CD14-positive monocyte (primary cell): Measurements from ENCODE around the gene TTYH3. TPM values are rescaled to one million over a fixed set of nuclear protein-coding genes. Genes with fewer than 3 reads are reported as not detected.
"Not testable (repeated sequence)": the region's sequence is repeated elsewhere in the genome, so short reads cannot be mapped to it uniquely, and the experiment has no call there.

ENCODE experiments used
- DNase-seq, 3 donors: peaks; one replicate each; pipeline ENCODE4 v3.0.0-alpha.2; 2011 to 2022
- H2AFZ ChIP-seq: 2 replicates; pipeline ENCODE4 v1.6.0; 2012; ENCODE audit warnings: mild to moderate bottlenecking, low read depth, low read length, inconsistent platforms; ENCODE audit not compliant: insufficient read depth, poor library complexity, severe bottlenecking
- H3K27ac ChIP-seq, 2 donors: 1 replicate in 1 of 2; 2 replicates in 1 of 2; pipeline ENCODE4 v1.5.1; 2012 to 2013; ENCODE audit warnings: low read length in 2 of 2, control low read depth in 1 of 2, inconsistent platforms in 1 of 2, low read depth in 1 of 2, mild to moderate bottlenecking in 1 of 2
- H3K27me3 ChIP-seq, 2 donors: one replicate each; pipeline versions ENCODE4 v1.6.0 to v1.6.1; 2011 to 2013; ENCODE audit warnings: low read length in 2 of 2; ENCODE audit not compliant: control insufficient read depth in 2 of 2, insufficient read depth in 2 of 2
- H3K36me3 ChIP-seq, 2 donors: replicated peaks in 1 of 2; 1 replicate in 1 of 2; 2 replicates in 1 of 2; pipeline versions ENCODE4 v1.5.1 to v1.6.1; 2012 to 2013; ENCODE audit warnings: low read length in 2 of 2, control low read depth in 1 of 2, inconsistent platforms in 1 of 2, mild to moderate bottlenecking in 1 of 2; ENCODE audit not compliant: insufficient read depth in 2 of 2, control insufficient read depth in 1 of 2
- H3K4me1 ChIP-seq, 2 donors: 1 replicate in 1 of 2; 2 replicates in 1 of 2; pipeline versions ENCODE4 v1.5.1 to v1.6.1; 2012 to 2013; ENCODE audit warnings: low read length in 2 of 2, control low read depth in 1 of 2, inconsistent platforms in 1 of 2, mild to moderate bottlenecking in 1 of 2, moderate library complexity in 1 of 2; ENCODE audit not compliant: insufficient read depth in 2 of 2, control insufficient read depth in 1 of 2
- H3K4me2 ChIP-seq: replicated peaks from 2 replicates; pipeline ENCODE3; 2012; ENCODE audit warnings: low read length, moderate library complexity, mild to moderate bottlenecking; ENCODE audit not compliant: poor library complexity, severe bottlenecking; ENCODE audit errors: extremely low read depth
- H3K4me3 ChIP-seq, 3 experiments: fragments of 200-600 bp in 1 of 3; sonication (generic) in 1 of 3; replicated peaks in 1 of 3; 1 replicate in 2 of 3; 2 replicates in 1 of 3; pipeline ENCODE4 v1.5.1; 2011 to 2013; ENCODE audit warnings: low read length in 3 of 3, mild to moderate bottlenecking in 3 of 3, control low read depth in 2 of 3, low read depth in 2 of 3, inconsistent platforms in 1 of 3, moderate library complexity in 1 of 3
- H3K79me2 ChIP-seq: 2 replicates; pipeline ENCODE4 v1.6.0; 2012; ENCODE audit warnings: mild to moderate bottlenecking, control low read depth, inconsistent platforms, low read length, moderate library complexity; ENCODE audit not compliant: insufficient read depth
- H3K9ac ChIP-seq: 2 replicates; pipeline ENCODE4 v1.6.0; 2017; ENCODE audit warnings: low read length, mild to moderate bottlenecking; ENCODE audit not compliant: insufficient read depth, poor library complexity, severe bottlenecking
- H3K9me3 ChIP-seq, 2 donors: replicated peaks in 1 of 2; 1 replicate in 1 of 2; 2 replicates in 1 of 2; pipeline versions ENCODE4 v1.5.1 to v1.6.1; 2012 to 2013; ENCODE audit warnings: low read length in 2 of 2, control low read depth in 1 of 2; ENCODE audit not compliant: control insufficient read depth in 1 of 2, insufficient read depth in 1 of 2
- H4K20me1 ChIP-seq: 2 replicates; pipeline ENCODE4 v1.6.0; 2012; ENCODE audit warnings: mild to moderate bottlenecking, low read length, control low read depth, moderate library complexity; ENCODE audit not compliant: insufficient read depth
- H3K27ac Mint-ChIP-seq, 7 donors: one replicate each; pipeline ENCODE4 v1.8.0; 2020; ENCODE audit warnings: mild to moderate bottlenecking in 7 of 7, mixed read lengths in 7 of 7, moderate library complexity in 6 of 7, inconsistent platforms in 2 of 7
- H3K27me3 Mint-ChIP-seq, 3 donors: one replicate each; pipeline ENCODE4 v1.8.0; 2021 to 2022; ENCODE audit warnings: low read depth in 3 of 3, mild to moderate bottlenecking in 3 of 3, mixed read lengths in 3 of 3, moderate library complexity in 3 of 3, inconsistent platforms in 1 of 3
- H3K36me3 Mint-ChIP-seq, 2 donors: one replicate each; pipeline ENCODE4 v1.8.0; 2020; ENCODE audit warnings: mixed read lengths in 2 of 2, inconsistent platforms in 1 of 2, mild to moderate bottlenecking in 1 of 2
- H3K4me1 Mint-ChIP-seq: one replicate; pipeline ENCODE4 v1.8.0; 2020; ENCODE audit warnings: mild to moderate bottlenecking, mixed read lengths
- H3K4me3 Mint-ChIP-seq, 2 donors: one replicate each; pipeline ENCODE4 v1.8.0; 2020; ENCODE audit warnings: mild to moderate bottlenecking in 2 of 2, mixed read lengths in 2 of 2, moderate library complexity in 1 of 2
- H3K9me3 Mint-ChIP-seq, 7 donors: one replicate each; pipeline ENCODE4 v1.8.0; 2020 to 2022; ENCODE audit warnings: mixed read lengths in 7 of 7, mild to moderate bottlenecking in 6 of 7, moderate library complexity in 6 of 7, inconsistent platforms in 2 of 7
- WGBS: methylation state at CpG from one replicate; pipeline ENCODE4 v1.1.5; 2013; ENCODE audit warnings: missing lambda C conversion rate; ENCODE audit not compliant: insufficient coverage; 5-methylcytosine and 5-hydroxymethylcytosine counted together
- intact Hi-C, 2 donors: fragments of 100-400 bp; cut with micrococcal nuclease; formaldehyde crosslinking; loops; one replicate each; pipeline versions ENCODE4 v1.15.0 to v1.15.1; 2023
- polyA plus RNA-seq, 3 donors: library from polyadenylated mRNA; depleted of rRNA in 1 of 3; unstranded in 2 of 3; stranded (reverse) in 1 of 3; fragments of 300-500 nt in 2 of 3; fragments of >200 nt in 1 of 3; fragmentation: Illumina TruSeq in 2 of 3; gene quantifications; 1 replicate in 2 of 3; 2 replicates in 1 of 3; pipeline ENCODE4 v1.2.3, GENCODE V29; 2012 to 2021
- TF ChIP-seq, protein P1 (sequence below): fragments of 200-600 bp; IDR thresholded peaks from one replicate; pipeline ENCODE4 v1.8.0; 2022; ENCODE audit warnings: antibody characterized with exemption, mild to moderate bottlenecking

Gene TTYH3
- polyA plus RNA-seq, 3 donors: 13.4 to 73.5 (median 17.4) TPM

DNA sequence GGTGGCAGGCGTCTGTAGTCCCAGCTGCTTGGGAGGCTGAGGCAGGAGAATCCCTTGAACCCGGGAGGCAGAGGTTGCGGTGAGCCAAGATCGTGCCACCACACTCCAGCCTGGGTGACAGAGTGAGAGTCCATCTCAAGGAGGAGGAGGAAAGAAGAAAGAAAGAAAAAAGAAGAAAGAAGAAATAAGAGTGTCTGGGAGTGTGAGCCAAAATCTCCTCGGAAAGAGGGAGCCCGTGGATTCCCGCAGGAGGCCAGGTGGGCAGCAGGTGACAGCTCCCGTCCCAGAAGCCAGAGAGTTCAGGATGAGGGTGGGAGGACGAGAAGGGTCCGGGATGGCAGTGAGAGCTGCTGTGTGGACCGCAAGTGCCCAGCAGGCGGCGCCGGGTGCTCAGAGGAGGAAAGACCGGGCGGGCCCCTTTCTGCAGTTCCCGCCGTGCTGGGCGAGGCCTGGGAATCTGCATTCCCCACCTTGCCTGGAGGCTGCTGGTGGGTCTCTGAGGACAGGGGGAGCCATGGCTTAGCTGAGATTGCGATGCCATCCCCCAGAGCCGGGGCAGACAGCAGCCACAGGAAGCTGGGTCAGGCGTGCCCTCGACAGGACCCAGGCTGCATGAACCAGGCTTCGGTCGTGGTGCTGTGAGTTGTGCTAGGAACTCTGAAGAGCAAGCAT is 39.1 kb downstream of the TTYH3 start:
- H3K4me2 ChIP-seq: no peak overlapping the region
- peak overlapping the region in 1 of 2 donors; percentile 1 for H3K4me3 Mint-ChIP-seq
- WGBS: 15% methylated on average over 18 of the region's 25 CpGs

DNA sequence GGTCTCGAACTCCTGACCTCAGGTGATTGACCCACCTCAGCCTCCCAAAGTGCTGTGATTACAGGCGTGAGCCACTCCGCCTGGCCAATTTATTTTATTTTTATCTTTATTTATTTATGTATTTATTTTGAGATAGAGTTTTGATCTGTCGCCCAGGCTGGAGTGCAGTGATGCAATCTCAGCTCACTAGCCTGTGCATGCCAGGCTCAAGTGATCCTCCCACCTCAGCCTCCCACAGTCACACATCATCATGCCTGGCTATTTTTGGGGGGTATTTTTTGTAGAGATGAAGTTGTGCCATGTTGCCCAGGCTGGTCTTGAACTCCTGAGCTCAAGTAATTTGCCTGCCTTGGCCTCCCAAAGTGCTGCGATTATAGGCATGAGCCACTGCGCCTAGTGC is 41.4 kb downstream of the TTYH3 start:
- H3K27me3 Mint-ChIP-seq: peaks cover 15 to 29% (median 17%) of the 10 kb centered on the region in 3 donors
- no CpG with 5 or more reads among the region's 6 CpGs for WGBS
- H3K4me2 ChIP-seq, H3K36me3 Mint-ChIP-seq, H3K9ac ChIP-seq, H3K27ac ChIP-seq, H3K79me2 ChIP-seq, H3K4me1 Mint-ChIP-seq, H3K36me3 ChIP-seq, H3K4me1 ChIP-seq, H4K20me1 ChIP-seq, H3K4me3 ChIP-seq, DNase-seq, H3K4me3 Mint-ChIP-seq, H3K27me3 ChIP-seq, H3K9me3 ChIP-seq, H3K27ac Mint-ChIP-seq, H2AFZ ChIP-seq: not testable (repeated sequence)
- peaks cover 1 to 18% (median 7%) of the 10 kb centered on the region in 7 donors for H3K9me3 Mint-ChIP-seq
- intact Hi-C loops: loop anchor here in 1 of 2 donors (5.0 kb wide), 1 partner anchor 34 kb away; no protein-coding TSS in a partner anchor

More for the DNA sequence above, 39.1 kb downstream of the TTYH3 start:
- peak; percentile 54 to 63 (median 60) for DNase-seq
- TF ChIP-seq, protein P1, sequence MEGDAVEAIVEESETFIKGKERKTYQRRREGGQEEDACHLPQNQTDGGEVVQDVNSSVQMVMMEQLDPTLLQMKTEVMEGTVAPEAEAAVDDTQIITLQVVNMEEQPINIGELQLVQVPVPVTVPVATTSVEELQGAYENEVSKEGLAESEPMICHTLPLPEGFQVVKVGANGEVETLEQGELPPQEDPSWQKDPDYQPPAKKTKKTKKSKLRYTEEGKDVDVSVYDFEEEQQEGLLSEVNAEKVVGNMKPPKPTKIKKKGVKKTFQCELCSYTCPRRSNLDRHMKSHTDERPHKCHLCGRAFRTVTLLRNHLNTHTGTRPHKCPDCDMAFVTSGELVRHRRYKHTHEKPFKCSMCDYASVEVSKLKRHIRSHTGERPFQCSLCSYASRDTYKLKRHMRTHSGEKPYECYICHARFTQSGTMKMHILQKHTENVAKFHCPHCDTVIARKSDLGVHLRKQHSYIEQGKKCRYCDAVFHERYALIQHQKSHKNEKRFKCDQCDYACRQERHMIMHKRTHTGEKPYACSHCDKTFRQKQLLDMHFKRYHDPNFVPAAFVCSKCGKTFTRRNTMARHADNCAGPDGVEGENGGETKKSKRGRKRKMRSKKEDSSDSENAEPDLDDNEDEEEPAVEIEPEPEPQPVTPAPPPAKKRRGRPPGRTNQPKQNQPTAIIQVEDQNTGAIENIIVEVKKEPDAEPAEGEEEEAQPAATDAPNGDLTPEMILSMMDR: peak; percentile 98
- Histone ChIP-seq H3K4me1 (peaks cover 5% of the 10 kb centered on the region in 2 donors), H3K9ac (no peak overlapping the region), H3K9me3 (peaks cover 0 to 6% of the 10 kb centered on the region in 2 donors), H3K27ac (no peak overlapping the region), H3K36me3 (no peaks in the 10 kb centered on the region), H3K27me3 (peaks cover 0 to 2% of the 10 kb centered on the region in 2 donors), H3K4me3 (no peak overlapping the region), H3K79me2 (no peaks in the 10 kb centered on the region), H4K20me1 (peaks cover under 1% of the 10 kb centered on the region), H2AFZ (no peak overlapping the region)
- intact Hi-C loops: loop anchor here (2.0 to 5.0 kb wide), 2 partner anchors 36 to 38 kb away; no protein-coding TSS in a partner anchor
- Mint-ChIP-seq H3K27ac (no peak overlapping the region), H3K27me3 (peaks cover 21 to 41% (median 23%) of the 10 kb centered on the region in 3 donors), H3K9me3 (peaks cover 3 to 25% (median 7%) of the 10 kb centered on the region in 7 donors), H3K4me1 (peaks cover 7% of the 10 kb centered on the region), H3K36me3 (no peaks in the 10 kb centered on the region)
